ENCODE results near the gene THAP4. TPM values are rescaled to one million over a fixed set of nuclear protein-coding genes. Genes with fewer than 3 reads are reported as not detected.
A peak's percentile ranks its signal among the peaks of the same experiment; 100 is the strongest.

THAP4 gene
- polyA plus RNA-seq, 3 donors: 15.1 to 25.9 (median 16.3) TPM

DNA sequence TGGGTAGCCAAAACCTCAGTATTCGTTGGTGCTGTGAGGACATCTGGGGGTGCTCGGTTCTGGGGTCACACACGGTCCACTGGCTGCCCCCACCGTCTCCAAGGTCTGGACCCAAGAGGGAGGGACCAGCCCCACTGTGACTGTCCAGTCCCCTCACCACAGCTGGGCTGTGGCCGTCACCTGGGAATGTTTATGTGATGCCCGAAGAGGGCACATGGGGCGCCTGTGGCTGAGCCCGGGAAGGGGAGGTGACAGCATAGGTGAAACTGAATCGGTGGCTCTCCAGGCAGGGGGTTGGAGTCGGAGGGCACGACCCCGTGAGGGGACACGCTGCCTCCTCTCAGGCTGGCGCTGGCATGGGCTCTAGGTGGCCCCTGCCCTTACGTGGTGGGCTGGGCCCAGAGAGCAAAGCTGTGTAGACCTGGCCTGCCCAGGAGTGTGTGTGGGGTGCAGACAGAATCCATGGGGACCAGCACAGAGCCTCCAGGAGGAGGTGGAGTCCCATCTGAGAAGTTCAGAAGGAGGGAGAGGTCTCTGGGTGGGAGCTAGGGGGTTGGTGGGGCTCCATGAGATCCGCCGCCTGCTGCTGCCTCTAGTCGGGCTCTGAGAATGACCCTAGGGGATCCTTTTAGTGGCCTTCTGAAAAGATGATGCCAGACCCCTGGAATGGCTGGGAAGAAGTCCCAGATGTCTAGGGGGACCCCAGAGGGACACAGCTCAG lies 76.6 kb downstream of the THAP4 start:
- Mint-ChIP-seq H3K4me3 (peak overlapping the region in 1 of 2 donors; percentile 81), H3K27me3 (ENCODE audit: low read depth in 3 of 3) (peaks cover 32 to 53% (median 49%) of the 10 kb centered on the region in 3 donors), H3K27ac (no peak overlapping the region), H3K36me3 (peaks cover 0 to 9% of the 10 kb centered on the region in 2 donors), H3K4me1 (peaks cover 3% of the 10 kb centered on the region), H3K9me3 (peaks cover 10 to 30% (median 27%) of the 10 kb centered on the region in 7 donors)
- Histone ChIP-seq H3K4me2 (replicated peaks; ENCODE audit: extremely low read depth, low read length, poor library complexity, severe bottlenecking) (no peak overlapping the region), H3K4me3 (replicated peaks in 1 of 3; ENCODE audit: low read depth in 2 of 3, low read length in 3 of 3) (no peak overlapping the region), H4K20me1 (ENCODE audit: insufficient read depth, low read length) (no peaks in the 10 kb centered on the region), H3K4me1 (ENCODE audit: control insufficient read depth in 1 of 2, insufficient read depth in 2 of 2, low read length in 2 of 2) (peaks cover 0 to 13% of the 10 kb centered on the region in 2 donors), H3K27me3 (ENCODE audit: control insufficient read depth in 2 of 2, insufficient read depth in 2 of 2, low read length in 2 of 2) (peaks cover 19 to 42% of the 10 kb centered on the region in 2 donors), H3K9ac (ENCODE audit: insufficient read depth, low read length, poor library complexity, severe bottlenecking) (no peak overlapping the region), H3K36me3 (replicated peaks in 1 of 2; ENCODE audit: control insufficient read depth in 1 of 2, insufficient read depth in 2 of 2, low read length in 2 of 2) (no peaks in the 10 kb centered on the region), H2AFZ (ENCODE audit: insufficient read depth, low read depth, low read length, poor library complexity, severe bottlenecking) (no peak overlapping the region), H3K79me2 (ENCODE audit: insufficient read depth, low read length) (no peaks in the 10 kb centered on the region), H3K27ac (ENCODE audit: low read depth in 1 of 2, low read length in 2 of 2) (no peak overlapping the region), H3K9me3 (replicated peaks in 1 of 2; ENCODE audit: control insufficient read depth in 1 of 2, insufficient read depth in 1 of 2, low read length in 2 of 2) (peaks cover 12 to 24% of the 10 kb centered on the region in 2 donors)
- 92% methylated on average over 15 of the region's 18 CpGs for WGBS (ENCODE audit: insufficient coverage)
- intact Hi-C loops (cut with micrococcal nuclease): no loop called here
- TF ChIP-seq, protein P1, sequence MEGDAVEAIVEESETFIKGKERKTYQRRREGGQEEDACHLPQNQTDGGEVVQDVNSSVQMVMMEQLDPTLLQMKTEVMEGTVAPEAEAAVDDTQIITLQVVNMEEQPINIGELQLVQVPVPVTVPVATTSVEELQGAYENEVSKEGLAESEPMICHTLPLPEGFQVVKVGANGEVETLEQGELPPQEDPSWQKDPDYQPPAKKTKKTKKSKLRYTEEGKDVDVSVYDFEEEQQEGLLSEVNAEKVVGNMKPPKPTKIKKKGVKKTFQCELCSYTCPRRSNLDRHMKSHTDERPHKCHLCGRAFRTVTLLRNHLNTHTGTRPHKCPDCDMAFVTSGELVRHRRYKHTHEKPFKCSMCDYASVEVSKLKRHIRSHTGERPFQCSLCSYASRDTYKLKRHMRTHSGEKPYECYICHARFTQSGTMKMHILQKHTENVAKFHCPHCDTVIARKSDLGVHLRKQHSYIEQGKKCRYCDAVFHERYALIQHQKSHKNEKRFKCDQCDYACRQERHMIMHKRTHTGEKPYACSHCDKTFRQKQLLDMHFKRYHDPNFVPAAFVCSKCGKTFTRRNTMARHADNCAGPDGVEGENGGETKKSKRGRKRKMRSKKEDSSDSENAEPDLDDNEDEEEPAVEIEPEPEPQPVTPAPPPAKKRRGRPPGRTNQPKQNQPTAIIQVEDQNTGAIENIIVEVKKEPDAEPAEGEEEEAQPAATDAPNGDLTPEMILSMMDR (IDR thresholded peaks at IDR 0.05): no peak
- DNase-seq: no peak

DNA sequence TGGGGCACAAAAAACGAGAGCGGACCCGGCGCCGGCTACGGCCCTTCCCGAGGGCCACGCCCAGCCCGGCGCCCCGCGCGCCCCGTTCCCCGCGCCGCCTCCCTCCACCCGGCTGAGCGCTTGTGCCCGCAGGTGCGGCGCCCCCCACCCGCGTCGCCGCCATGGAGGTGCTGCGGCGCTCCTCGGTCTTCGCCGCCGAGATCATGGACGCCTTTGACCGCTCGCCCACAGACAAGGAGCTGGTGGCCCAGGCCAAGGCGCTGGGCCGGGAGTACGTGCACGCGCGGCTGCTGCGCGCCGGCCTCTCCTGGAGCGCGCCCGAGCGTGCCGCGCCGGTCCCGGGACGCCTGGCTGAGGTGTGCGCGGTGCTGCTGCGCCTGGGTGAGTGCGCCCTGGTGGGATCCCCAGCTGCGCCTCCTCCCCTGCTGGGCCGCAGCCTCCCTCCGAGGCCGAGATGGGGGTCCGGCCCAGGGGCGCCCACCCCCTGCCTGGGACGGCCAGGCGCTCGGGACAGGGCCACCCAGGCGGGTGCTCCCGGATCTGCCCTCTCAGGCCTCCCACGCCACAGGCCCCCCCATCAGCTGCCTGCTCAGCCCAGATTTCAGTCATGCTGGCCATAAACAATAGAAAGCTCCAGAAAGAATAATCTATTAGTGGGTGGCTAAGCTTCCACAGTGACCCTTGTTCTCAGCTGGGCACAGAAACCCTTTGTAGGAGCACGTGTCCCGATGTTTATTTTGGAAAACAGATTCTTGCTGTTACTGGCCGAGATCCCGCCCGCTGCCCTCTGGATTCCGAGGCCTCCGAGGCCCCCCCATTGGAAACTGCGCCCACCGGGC lies 77.4 kb downstream of the THAP4 start:
- H3K36me3 Mint-ChIP-seq: peaks cover 0 to 9% of the 10 kb centered on the region in 2 donors
- Histone ChIP-seq H4K20me1 (ENCODE audit: insufficient read depth, low read length) (no peaks in the 10 kb centered on the region), H3K36me3 (replicated peaks in 1 of 2; ENCODE audit: control insufficient read depth in 1 of 2, insufficient read depth in 2 of 2, low read length in 2 of 2) (no peaks in the 10 kb centered on the region), H3K9me3 (replicated peaks in 1 of 2; ENCODE audit: control insufficient read depth in 1 of 2, insufficient read depth in 1 of 2, low read length in 2 of 2) (peaks cover 12 to 24% of the 10 kb centered on the region in 2 donors), H3K9ac (ENCODE audit: insufficient read depth, low read length, poor library complexity, severe bottlenecking) (no peak overlapping the region), H3K4me3 (replicated peaks in 1 of 3; ENCODE audit: low read depth in 2 of 3, low read length in 3 of 3) (peak overlapping the region in 1 of 3 experiments; percentile 47), H3K4me2 (replicated peaks; ENCODE audit: extremely low read depth, low read length, poor library complexity, severe bottlenecking) (peak overlapping the region; percentile 57), H3K79me2 (ENCODE audit: insufficient read depth, low read length) (no peaks in the 10 kb centered on the region), H3K27me3 (ENCODE audit: control insufficient read depth in 2 of 2, insufficient read depth in 2 of 2, low read length in 2 of 2) (peaks cover 19 to 45% of the 10 kb centered on the region in 2 donors), H3K27ac (ENCODE audit: low read depth in 1 of 2, low read length in 2 of 2) (no peak overlapping the region), H3K4me1 (ENCODE audit: control insufficient read depth in 1 of 2, insufficient read depth in 2 of 2, low read length in 2 of 2) (peaks cover 0 to 13% of the 10 kb centered on the region in 2 donors), H2AFZ (ENCODE audit: insufficient read depth, low read depth, low read length, poor library complexity, severe bottlenecking) (peak overlapping the region; percentile 41)
- peaks cover 10 to 30% (median 28%) of the 10 kb centered on the region in 7 donors for H3K9me3 Mint-ChIP-seq
- H3K4me1 Mint-ChIP-seq: peaks cover 3% of the 10 kb centered on the region
- DNase-seq: no peak
- peak overlapping the region in 1 of 2 donors; percentile 81 for H3K4me3 Mint-ChIP-seq
- intact Hi-C loops (cut with micrococcal nuclease): no loop called here
- WGBS (ENCODE audit: insufficient coverage): 13% methylated on average over 76 of the region's 78 CpGs
- H3K27ac Mint-ChIP-seq: no peak overlapping the region
- H3K27me3 Mint-ChIP-seq (ENCODE audit: low read depth in 3 of 3): peaks cover 37 to 60% (median 51%) of the 10 kb centered on the region in 3 donors
- TF ChIP-seq, protein P1 (IDR thresholded peaks at IDR 0.05): no peak

All from CD14-positive monocyte (primary cell).